ENCODE measurements around the gene METTL3. TPM values are rescaled to one million over a fixed set of nuclear protein-coding genes. Genes with fewer than 3 reads are reported as not detected.

METTL3 gene
- total and polyA plus RNA-seq, 2 of the 13 experiments (the other 11 are each of a cell fraction or from before 2014, with no cell fraction given), result 123 to 130 TPM

DNA sequence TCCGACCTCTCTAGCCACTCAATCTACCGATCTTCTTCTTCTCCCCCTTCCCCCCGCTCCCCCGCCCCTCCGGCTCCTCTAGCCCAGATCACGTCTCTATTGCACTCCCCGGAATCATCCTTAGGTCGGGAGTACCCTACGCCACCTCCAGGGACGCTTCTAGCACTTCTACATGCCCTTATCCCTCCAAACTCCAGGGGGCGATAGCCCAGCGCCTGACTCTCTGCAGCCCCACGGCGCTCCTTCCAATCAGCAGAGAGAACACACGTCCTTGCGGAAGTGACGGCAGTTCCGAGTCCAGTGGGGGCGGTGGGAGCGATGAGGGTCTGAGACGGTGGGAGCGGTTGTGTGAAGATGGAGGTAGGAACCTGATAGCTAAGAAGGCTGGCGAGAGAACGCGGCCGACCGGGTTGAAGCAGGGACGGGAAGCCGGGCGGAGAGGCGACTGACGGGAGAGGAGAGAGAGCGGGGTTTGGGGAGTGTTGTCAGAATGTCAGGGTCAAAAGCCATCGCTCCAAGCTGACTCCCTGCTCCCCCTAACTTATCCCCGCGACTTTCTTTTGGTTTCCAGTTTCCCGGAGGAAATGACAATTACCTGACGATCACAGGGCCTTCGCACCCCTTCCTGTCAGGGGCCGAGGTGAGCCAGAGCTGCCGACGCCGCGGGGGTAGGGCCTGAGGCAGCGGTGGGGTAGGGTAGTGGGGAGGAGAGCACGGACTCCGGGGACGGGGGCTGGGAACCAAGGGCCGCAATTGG, 34.0 kb downstream of the METTL3 start, which contains the start of the genes RAB2B and TOX4 (continued):
- TF ChIP-seq, protein P1, sequence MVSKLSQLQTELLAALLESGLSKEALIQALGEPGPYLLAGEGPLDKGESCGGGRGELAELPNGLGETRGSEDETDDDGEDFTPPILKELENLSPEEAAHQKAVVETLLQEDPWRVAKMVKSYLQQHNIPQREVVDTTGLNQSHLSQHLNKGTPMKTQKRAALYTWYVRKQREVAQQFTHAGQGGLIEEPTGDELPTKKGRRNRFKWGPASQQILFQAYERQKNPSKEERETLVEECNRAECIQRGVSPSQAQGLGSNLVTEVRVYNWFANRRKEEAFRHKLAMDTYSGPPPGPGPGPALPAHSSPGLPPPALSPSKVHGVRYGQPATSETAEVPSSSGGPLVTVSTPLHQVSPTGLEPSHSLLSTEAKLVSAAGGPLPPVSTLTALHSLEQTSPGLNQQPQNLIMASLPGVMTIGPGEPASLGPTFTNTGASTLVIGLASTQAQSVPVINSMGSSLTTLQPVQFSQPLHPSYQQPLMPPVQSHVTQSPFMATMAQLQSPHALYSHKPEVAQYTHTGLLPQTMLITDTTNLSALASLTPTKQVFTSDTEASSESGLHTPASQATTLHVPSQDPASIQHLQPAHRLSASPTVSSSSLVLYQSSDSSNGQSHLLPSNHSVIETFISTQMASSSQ (IDR thresholded peaks at IDR 0.05; ENCODE audit: low read depth), result peak; percentile 63; the same call in 1 of the 2 replicates
- TF ChIP-seq, protein P1 (CRISPR knock-in tag; IDR thresholded peaks at IDR 0.05; ENCODE audit: borderline replicate concordance), result peak; percentile 77; the same call in 1 of the 2 replicates
- TF ChIP-seq, protein P2, sequence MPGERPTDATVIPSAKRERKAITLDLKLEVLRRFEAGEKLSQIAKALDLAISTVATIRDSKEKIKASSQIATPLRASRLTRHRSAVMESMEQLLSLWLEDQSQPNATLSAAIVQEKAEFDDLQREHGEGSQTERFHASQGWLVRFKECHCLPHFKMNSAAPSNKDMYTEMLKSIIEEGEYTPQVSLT (CRISPR knock-in tag; IDR thresholded peaks at IDR 0.05; ENCODE audit: borderline replicate concordance, low read depth), result no peak
- TF ChIP-seq SMAD3 (CRISPR knock-in tag; IDR thresholded peaks at IDR 0.05) (peak; percentile 94), FIP1L1 (IDR thresholded peaks at IDR 0.05; ENCODE audit: borderline replicate concordance, insufficient read depth, low read depth, low read length) (peak; percentile 63; the same call in 1 of the 2 replicates), ZFAT (CRISPR knock-in tag; conservative IDR thresholded peaks at IDR 0.05) (no peak), KAT7 (CRISPR knock-in tag; IDR thresholded peaks at IDR 0.05; ENCODE audit: borderline replicate concordance) (peak; percentile 94), SP5 (CRISPR knock-in tag; IDR thresholded peaks at IDR 0.05; ENCODE audit: borderline replicate concordance, low read depth) (peak; percentile 17; the same call in 1 of the 2 replicates), NFE2L1 (CRISPR knock-in tag; IDR thresholded peaks at IDR 0.05; ENCODE audit: borderline replicate concordance) (0 out of 2 replicates have a peak, but pooled peaks have one; percentile 81), ZNF317 (CRISPR knock-in tag; IDR thresholded peaks at IDR 0.05) (peak; percentile 95), SMC3 (IDR thresholded peaks at IDR 0.05; ENCODE audit: low read length) (peak; percentile 61), ZNF547 (CRISPR knock-in tag; IDR thresholded peaks at IDR 0.05) (peak; percentile 78; the same call in 1 of the 2 replicates), ZNF552 (CRISPR knock-in tag; IDR thresholded peaks at IDR 0.05; ENCODE audit: borderline replicate concordance) (no peak), SOX5 (CRISPR knock-in tag; IDR thresholded peaks at IDR 0.05; ENCODE audit: borderline replicate concordance) (no peak; the same call in 1 of the 2 replicates), ZNF7 (CRISPR knock-in tag; IDR thresholded peaks at IDR 0.05) (no peak), NAIF1 (CRISPR knock-in tag; IDR thresholded peaks at IDR 0.05; ENCODE audit: borderline replicate concordance) (no peak), RFX3 (CRISPR knock-in tag; IDR thresholded peaks at IDR 0.05) (no peak), ZNF451 (CRISPR knock-in tag; IDR thresholded peaks at IDR 0.05) (no peak)
- TF ChIP-seq, protein P3, sequence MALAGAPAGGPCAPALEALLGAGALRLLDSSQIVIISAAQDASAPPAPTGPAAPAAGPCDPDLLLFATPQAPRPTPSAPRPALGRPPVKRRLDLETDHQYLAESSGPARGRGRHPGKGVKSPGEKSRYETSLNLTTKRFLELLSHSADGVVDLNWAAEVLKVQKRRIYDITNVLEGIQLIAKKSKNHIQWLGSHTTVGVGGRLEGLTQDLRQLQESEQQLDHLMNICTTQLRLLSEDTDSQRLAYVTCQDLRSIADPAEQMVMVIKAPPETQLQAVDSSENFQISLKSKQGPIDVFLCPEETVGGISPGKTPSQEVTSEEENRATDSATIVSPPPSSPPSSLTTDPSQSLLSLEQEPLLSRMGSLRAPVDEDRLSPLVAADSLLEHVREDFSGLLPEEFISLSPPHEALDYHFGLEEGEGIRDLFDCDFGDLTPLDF (CRISPR knock-in tag; IDR thresholded peaks at IDR 0.05), result no peak
- TF ChIP-seq, protein P4, sequence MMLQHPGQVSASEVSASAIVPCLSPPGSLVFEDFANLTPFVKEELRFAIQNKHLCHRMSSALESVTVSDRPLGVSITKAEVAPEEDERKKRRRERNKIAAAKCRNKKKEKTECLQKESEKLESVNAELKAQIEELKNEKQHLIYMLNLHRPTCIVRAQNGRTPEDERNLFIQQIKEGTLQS (CRISPR knock-in tag; IDR thresholded peaks at IDR 0.05), result 0 out of 2 replicates have a peak, but pooled peaks have one; percentile 36
- TF ChIP-seq, protein P5, sequence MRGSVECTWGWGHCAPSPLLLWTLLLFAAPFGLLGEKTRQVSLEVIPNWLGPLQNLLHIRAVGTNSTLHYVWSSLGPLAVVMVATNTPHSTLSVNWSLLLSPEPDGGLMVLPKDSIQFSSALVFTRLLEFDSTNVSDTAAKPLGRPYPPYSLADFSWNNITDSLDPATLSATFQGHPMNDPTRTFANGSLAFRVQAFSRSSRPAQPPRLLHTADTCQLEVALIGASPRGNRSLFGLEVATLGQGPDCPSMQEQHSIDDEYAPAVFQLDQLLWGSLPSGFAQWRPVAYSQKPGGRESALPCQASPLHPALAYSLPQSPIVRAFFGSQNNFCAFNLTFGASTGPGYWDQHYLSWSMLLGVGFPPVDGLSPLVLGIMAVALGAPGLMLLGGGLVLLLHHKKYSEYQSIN (CRISPR knock-in tag; IDR thresholded peaks at IDR 0.05; ENCODE audit: borderline replicate concordance), result no peak
